Natural killer cell (primary cell): Measurements from ENCODE around the gene DOHH. TPM values are rescaled to one million over a fixed set of nuclear protein-coding genes. Genes with fewer than 3 reads are reported as not detected.

Source experiments
- ATAC-seq, 3 donors: fragments of 150-1000 bp in 2 of 3; fragments of 200-7000 bp in 1 of 3; cut with Tn5 transposase; 1 replicate in 1 of 3; 2 replicates in 2 of 3; pipeline ENCODE4 v1.10.0; 2021; ENCODE audit warnings: mild to moderate bottlenecking in 2 of 3, moderate library complexity in 2 of 3
- DNase-seq, 2 donors: peaks; one replicate each; pipeline versions ENCODE4 v3.0.0 to v3.0.0-alpha.2; 2013 to 2021; ENCODE audit warnings: mixed read lengths in 1 of 2
- H3K27ac ChIP-seq: one replicate; pipeline ENCODE4 v1.5.1; 2013; ENCODE audit warnings: mild to moderate bottlenecking, low read length
- H3K27me3 ChIP-seq: one replicate; pipeline ENCODE4 v1.6.1; 2013; ENCODE audit warnings: low read length; ENCODE audit not compliant: control insufficient read depth, insufficient read depth
- H3K36me3 ChIP-seq: one replicate; pipeline ENCODE4 v1.6.1; 2013; ENCODE audit warnings: low read length; ENCODE audit not compliant: control insufficient read depth, insufficient read depth
- H3K4me1 ChIP-seq: one replicate; pipeline ENCODE4 v1.6.1; 2013; ENCODE audit warnings: low read length; ENCODE audit not compliant: control insufficient read depth, insufficient read depth
- H3K4me3 ChIP-seq: one replicate; pipeline ENCODE4 v1.5.1; 2013; ENCODE audit warnings: low read length
- H3K9me3 ChIP-seq: one replicate; pipeline ENCODE4 v1.6.1; 2013; ENCODE audit warnings: low read length; ENCODE audit not compliant: control insufficient read depth, insufficient read depth
- H3K27ac Mint-ChIP-seq, 2 donors: one replicate each; pipeline ENCODE4 v1.8.0; 2022; ENCODE audit warnings: mild to moderate bottlenecking in 2 of 2, mixed read lengths in 2 of 2, moderate library complexity in 1 of 2
- H3K27me3 Mint-ChIP-seq, 2 donors: one replicate each; pipeline ENCODE4 v1.8.0; 2022; ENCODE audit warnings: low read depth in 2 of 2, mixed read lengths in 2 of 2
- H3K36me3 Mint-ChIP-seq: one replicate; pipeline ENCODE4 v1.8.0; 2022; ENCODE audit warnings: mixed read lengths
- H3K4me1 Mint-ChIP-seq, 2 donors: one replicate each; pipeline ENCODE4 v1.8.0; 2022; ENCODE audit warnings: mixed read lengths in 2 of 2
- H3K4me3 Mint-ChIP-seq: one replicate; pipeline ENCODE4 v1.8.0; 2022; ENCODE audit warnings: mild to moderate bottlenecking, moderate library complexity, mixed read lengths
- H3K9me3 Mint-ChIP-seq, 2 donors: one replicate each; pipeline ENCODE4 v1.8.0; 2022; ENCODE audit warnings: mixed read lengths in 2 of 2
- CTCF ChIP-seq: fragments of 200-600 bp; IDR thresholded peaks from one replicate; pipeline ENCODE4 v1.8.0; 2022; ENCODE audit warnings: antibody characterized with exemption
- WGBS: methylation state at CpG from one replicate; pipeline ENCODE4 v1.1.7; 2013; ENCODE audit warnings: missing lambda C conversion rate; ENCODE audit not compliant: insufficient coverage; 5-methylcytosine and 5-hydroxymethylcytosine counted together
- intact Hi-C: fragments of 100-400 bp; cut with micrococcal nuclease; formaldehyde crosslinking; loops from one replicate; pipeline ENCODE4 v1.14.2; 2022
- total RNA-seq, 4 donors: library from RNA; stranded (reverse); fragments of 120-200 nt in 1 of 4; gene quantifications; one replicate each; pipeline versions ENCODE4 v1.2.3 to v1.2.4, GENCODE V29; 2013 to 2022

Gene DOHH
- total RNA-seq, 3 donors from 2014 or later (not counting 1 experiment from before 2014, with no cell fraction given), result 4.5 to 5.9 (median 4.6) TPM

- no peaks in the 10 kb centered on the region for H3K9me3 Mint-ChIP-seq
- peaks cover 19% of the 10 kb centered on the region for H3K36me3 ChIP-seq
- peak in 1 of 2 donors; percentile 69 for DNase-seq
- no peak for TF ChIP-seq CTCF
- no peaks in the 10 kb centered on the region for H3K36me3 Mint-ChIP-seq
- H3K4me3 Mint-ChIP-seq, result no peak overlapping the region
- no peak overlapping the region for H3K4me3 ChIP-seq
- H3K27ac Mint-ChIP-seq, result no peak overlapping the region
- ATAC-seq, result no peak
- no peaks in the 10 kb centered on the region for H3K27me3 ChIP-seq
- intact Hi-C loops, result no loop called here
- 95% methylated on average over 18 of the region's 18 CpGs for WGBS
- H3K9me3 ChIP-seq, result no peaks in the 10 kb centered on the region
- no peak overlapping the region for H3K27ac ChIP-seq
- no peaks in the 10 kb centered on the region for H3K27me3 Mint-ChIP-seq
- peaks cover under 1% of the 10 kb centered on the region for H3K4me1 ChIP-seq
- H3K4me1 Mint-ChIP-seq, result peaks cover 0 to 12% of the 10 kb centered on the region in 2 donors
These were observed 5.9 kb downstream of the DOHH start for GRCh38 chr19:3494559-3494958.

DNA sequence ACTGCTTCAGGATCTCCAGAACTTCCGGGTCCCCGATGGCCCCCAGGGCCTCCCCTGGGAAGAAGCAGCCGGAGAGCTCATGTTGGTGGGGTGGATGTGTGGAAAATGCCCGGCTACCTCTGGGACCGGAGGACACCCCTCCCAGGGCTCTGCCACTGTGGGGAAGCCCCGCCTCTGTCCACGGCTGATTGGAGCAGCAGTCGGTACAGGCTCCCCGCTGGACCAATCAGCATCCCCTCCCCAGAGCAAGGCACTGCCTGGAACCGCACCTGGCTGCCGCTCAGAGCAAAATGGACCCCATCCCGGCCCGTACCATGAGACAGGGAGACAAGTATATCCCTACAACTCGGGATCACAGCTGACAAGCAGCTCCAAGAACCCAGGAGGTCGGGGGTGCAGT, 6.4 kb downstream of the DOHH start:
- Histone ChIP-seq H3K4me1 (no peaks in the 10 kb centered on the region), H3K4me3 (no peak overlapping the region), H3K27ac (no peak overlapping the region), H3K36me3 (peaks cover 19% of the 10 kb centered on the region), H3K9me3 (no peaks in the 10 kb centered on the region), H3K27me3 (no peaks in the 10 kb centered on the region)
- ATAC-seq, result peak in 1 of 3 donors; percentile 26
- no peak overlapping the region for H3K27ac Mint-ChIP-seq
- no peaks in the 10 kb centered on the region for H3K36me3 Mint-ChIP-seq
- TF ChIP-seq CTCF, result no peak
- intact Hi-C loops, result no loop called here
- DNase-seq, result peak in 1 of 2 donors; percentile 46
- H3K4me1 Mint-ChIP-seq, result peaks cover 0 to 9% of the 10 kb centered on the region in 2 donors
- H3K4me3 Mint-ChIP-seq, result no peak overlapping the region
- 97% methylated on average over 14 of the region's 15 CpGs for whole genome bisulfite sequencing
- H3K27me3 Mint-ChIP-seq, result no peaks in the 10 kb centered on the region
- no peaks in the 10 kb centered on the region for H3K9me3 Mint-ChIP-seq

DNA sequence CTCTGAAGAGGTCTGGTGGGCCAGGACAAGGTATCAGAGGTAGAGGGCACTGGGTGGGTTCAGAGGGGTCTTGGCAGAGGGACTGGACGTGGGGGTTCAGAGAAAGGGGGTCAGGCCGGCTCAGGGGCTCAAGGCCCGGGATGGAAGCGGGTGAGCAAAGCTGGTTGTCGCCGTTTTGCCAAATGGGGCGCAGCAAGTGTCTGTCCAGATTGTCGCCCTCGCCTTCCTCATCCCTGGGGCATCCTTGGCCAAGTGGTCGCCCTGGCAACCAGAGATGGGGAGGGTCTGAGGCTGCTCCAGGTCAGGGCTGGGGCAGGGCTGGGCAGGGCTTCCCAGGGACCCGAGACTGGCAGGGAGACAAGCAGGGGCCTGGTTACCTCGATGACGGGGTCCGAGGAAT, 6.8 kb downstream of the DOHH start:
- WGBS, result 96% methylated on average over 14 of the region's 14 CpGs
- TF ChIP-seq CTCF, result no peak
- H3K4me3 Mint-ChIP-seq, result no peak overlapping the region

GRCh38 chr19:3492919-3493318, 7.6 kb downstream of the DOHH start:
- Histone ChIP-seq H3K9me3 (no peaks in the 10 kb centered on the region), H3K4me3 (no peak overlapping the region), H3K4me1 (no peaks in the 10 kb centered on the region), H3K36me3 (peaks cover 19% of the 10 kb centered on the region), H3K27me3 (no peaks in the 10 kb centered on the region), H3K27ac (no peak overlapping the region)
- no peaks in the 10 kb centered on the region for H3K27me3 Mint-ChIP-seq
- H3K4me3 Mint-ChIP-seq, result no peak overlapping the region
- no peaks in the 10 kb centered on the region for H3K36me3 Mint-ChIP-seq
- 98% methylated on average over 16 of the region's 16 CpGs for WGBS
- DNase-seq, result no peak
- no peaks in the 10 kb centered on the region for H3K9me3 Mint-ChIP-seq
- no peak for TF ChIP-seq CTCF
- H3K4me1 Mint-ChIP-seq, result peaks cover 0 to 3% of the 10 kb centered on the region in 2 donors
- ATAC-seq, result no peak
- H3K27ac Mint-ChIP-seq, result no peak overlapping the region
- intact Hi-C loops, result no loop called here

More for the DNA sequence above, 6.8 kb downstream of the DOHH start:
- no peak overlapping the region for H3K27ac Mint-ChIP-seq
- H3K27me3 ChIP-seq, result no peaks in the 10 kb centered on the region
- no peaks in the 10 kb centered on the region for H3K9me3 Mint-ChIP-seq
- H3K36me3 ChIP-seq, result peaks cover 19% of the 10 kb centered on the region
- H3K9me3 ChIP-seq, result no peaks in the 10 kb centered on the region
- DNase-seq (no peak), ATAC-seq (no peak)
- peaks cover 0 to 5% of the 10 kb centered on the region in 2 donors for H3K4me1 Mint-ChIP-seq
- no peaks in the 10 kb centered on the region for H3K4me1 ChIP-seq
- no peaks in the 10 kb centered on the region for H3K27me3 Mint-ChIP-seq
- no peak overlapping the region for H3K4me3 ChIP-seq
- H3K36me3 Mint-ChIP-seq, result no peaks in the 10 kb centered on the region
- no peak overlapping the region for H3K27ac ChIP-seq
- intact Hi-C loops, result no loop called here
